Measurements from ENCODE around the gene NOC3L.
A peak's percentile ranks its signal among the peaks of the same experiment; 100 is the strongest.

The NOC3L gene

GRCh38 chr10:94402843-94403379 lies 40.2 kb upstream of the NOC3L start (continued):
- TF ChIP-seq ZBTB8A (tag by site-specific recombination; IDR thresholded peaks at IDR 0.05) (peak; percentile 78), ZNF335 (tag by site-specific recombination; conservative IDR thresholded peaks at IDR 0.05) (no peak), ZNF2 (tag by site-specific recombination; IDR thresholded peaks at IDR 0.05) (no peak), SCRT2 (tag by site-specific recombination; IDR thresholded peaks at IDR 0.05) (no peak), HOXA7 (CRISPR knock-in tag; IDR thresholded peaks at IDR 0.05; ENCODE audit: borderline replicate concordance) (no peak), ZNF239 (tag by site-specific recombination; IDR thresholded peaks at IDR 0.05) (no peak), ZNF777 (tag by site-specific recombination; IDR thresholded peaks at IDR 0.05; ENCODE audit: borderline replicate concordance) (0 out of 2 replicates have a peak, but pooled peaks have one; percentile 24), ZNF561 (tag by site-specific recombination; IDR thresholded peaks at IDR 0.05; ENCODE audit: borderline replicate concordance) (peak; percentile 15; the same call in 1 of the 2 replicates), ZNF24 (tag by site-specific recombination; IDR thresholded peaks at IDR 0.05) (no peak), ZNF350 (tag by site-specific recombination; IDR thresholded peaks at IDR 0.05) (no peak), SALL2 (tag by site-specific recombination; IDR thresholded peaks at IDR 0.05; ENCODE audit: borderline replicate concordance) (no peak), ZSCAN30 (tag by site-specific recombination; IDR thresholded peaks at IDR 0.05) (no peak; the same call in none of the 2 replicates), ZNF132 (tag by site-specific recombination; IDR thresholded peaks at IDR 0.05; ENCODE audit: borderline replicate concordance) (no peak), ZSCAN16 (tag by site-specific recombination; IDR thresholded peaks at IDR 0.05) (no peak), ZNF404 (tag by site-specific recombination; IDR thresholded peaks at IDR 0.05) (no peak), ZNF248 (tag by site-specific recombination; IDR thresholded peaks at IDR 0.05) (no peak), ZNF785 (tag by site-specific recombination; IDR thresholded peaks at IDR 0.05) (no peak), PRDM1 (tag by site-specific recombination; IDR thresholded peaks at IDR 0.05) (no peak), ZNF157 (tag by site-specific recombination; IDR thresholded peaks at IDR 0.05) (no peak), ZNF623 (tag by site-specific recombination; IDR thresholded peaks at IDR 0.05) (no peak), ZIC2 (tag by site-specific recombination; IDR thresholded peaks at IDR 0.05) (peak; percentile 42), ZNF48 (tag by site-specific recombination; IDR thresholded peaks at IDR 0.05) (no peak), MYNN (tag by site-specific recombination; IDR thresholded peaks at IDR 0.05; ENCODE audit: borderline replicate concordance) (no peak), ZBTB26 (tag by site-specific recombination; optimal IDR thresholded peaks at IDR 0.05) (peak; percentile 91), ZBTB10 (tag by site-specific recombination; IDR thresholded peaks at IDR 0.05) (0 out of 2 replicates have a peak, but pooled peaks have one; percentile 29), ZNF571 (tag by site-specific recombination; IDR thresholded peaks at IDR 0.05) (no peak), SETDB1 (IDR thresholded peaks at IDR 0.05; ENCODE audit: insufficient read length, low read length) (no peak), ZNF423 (tag by site-specific recombination; IDR thresholded peaks at IDR 0.05) (no peak), ZNF596 (tag by site-specific recombination; IDR thresholded peaks at IDR 0.05) (0 out of 2 replicates have a peak, but pooled peaks have one; percentile 3)
- TF ChIP-seq, protein P1, sequence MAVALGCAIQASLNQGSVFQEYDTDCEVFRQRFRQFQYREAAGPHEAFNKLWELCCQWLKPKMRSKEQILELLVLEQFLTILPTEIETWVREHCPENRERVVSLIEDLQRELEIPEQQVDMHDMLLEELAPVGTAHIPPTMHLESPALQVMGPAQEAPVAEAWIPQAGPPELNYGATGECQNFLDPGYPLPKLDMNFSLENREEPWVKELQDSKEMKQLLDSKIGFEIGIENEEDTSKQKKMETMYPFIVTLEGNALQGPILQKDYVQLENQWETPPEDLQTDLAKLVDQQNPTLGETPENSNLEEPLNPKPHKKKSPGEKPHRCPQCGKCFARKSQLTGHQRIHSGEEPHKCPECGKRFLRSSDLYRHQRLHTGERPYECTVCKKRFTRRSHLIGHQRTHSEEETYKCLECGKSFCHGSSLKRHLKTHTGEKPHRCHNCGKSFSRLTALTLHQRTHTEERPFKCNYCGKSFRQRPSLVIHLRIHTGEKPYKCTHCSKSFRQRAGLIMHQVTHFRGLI (tag by site-specific recombination; IDR thresholded peaks at IDR 0.05): no peak
- TF ChIP-seq, protein P2, sequence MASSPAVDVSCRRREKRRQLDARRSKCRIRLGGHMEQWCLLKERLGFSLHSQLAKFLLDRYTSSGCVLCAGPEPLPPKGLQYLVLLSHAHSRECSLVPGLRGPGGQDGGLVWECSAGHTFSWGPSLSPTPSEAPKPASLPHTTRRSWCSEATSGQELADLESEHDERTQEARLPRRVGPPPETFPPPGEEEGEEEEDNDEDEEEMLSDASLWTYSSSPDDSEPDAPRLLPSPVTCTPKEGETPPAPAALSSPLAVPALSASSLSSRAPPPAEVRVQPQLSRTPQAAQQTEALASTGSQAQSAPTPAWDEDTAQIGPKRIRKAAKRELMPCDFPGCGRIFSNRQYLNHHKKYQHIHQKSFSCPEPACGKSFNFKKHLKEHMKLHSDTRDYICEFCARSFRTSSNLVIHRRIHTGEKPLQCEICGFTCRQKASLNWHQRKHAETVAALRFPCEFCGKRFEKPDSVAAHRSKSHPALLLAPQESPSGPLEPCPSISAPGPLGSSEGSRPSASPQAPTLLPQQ (tag by site-specific recombination; IDR thresholded peaks at IDR 0.05): 0 out of 2 replicates have a peak, but pooled peaks have one; percentile 6
- TF ChIP-seq, protein P3, sequence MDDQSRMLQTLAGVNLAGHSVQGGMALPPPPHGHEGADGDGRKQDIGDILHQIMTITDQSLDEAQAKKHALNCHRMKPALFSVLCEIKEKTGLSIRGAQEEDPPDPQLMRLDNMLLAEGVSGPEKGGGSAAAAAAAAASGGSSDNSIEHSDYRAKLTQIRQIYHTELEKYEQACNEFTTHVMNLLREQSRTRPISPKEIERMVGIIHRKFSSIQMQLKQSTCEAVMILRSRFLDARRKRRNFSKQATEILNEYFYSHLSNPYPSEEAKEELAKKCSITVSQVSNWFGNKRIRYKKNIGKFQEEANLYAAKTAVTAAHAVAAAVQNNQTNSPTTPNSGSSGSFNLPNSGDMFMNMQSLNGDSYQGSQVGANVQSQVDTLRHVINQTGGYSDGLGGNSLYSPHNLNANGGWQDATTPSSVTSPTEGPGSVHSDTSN (CRISPR knock-in tag; IDR thresholded peaks at IDR 0.05): peak; percentile 43; the same call in 1 of the 2 replicates

All from HEK293 (cell line).